SU-DHL-6 (cell line): Measurements from ENCODE around the gene CIRBP.

Experiments
- CTCF ChIP-seq: fragments of 200-600 bp; sonication (generic); IDR thresholded peaks from one replicate; pipeline ENCODE4 v1.5.1; 2017; ENCODE audit warnings: antibody characterized with exemption, mild to moderate bottlenecking, low read length, moderate library complexity; ENCODE audit not compliant: insufficient read depth, poor library complexity, severe bottlenecking
- EZH2phosphoT487 ChIP-seq: fragments of 200-600 bp; sonication (generic), shearing (Covaris generic); conservative IDR thresholded peaks from 2 replicates; pipeline ENCODE4 v1.6.1; 2018; ENCODE audit warnings: mild to moderate bottlenecking, antibody characterized with exemption, low read length, moderate library complexity, mixed read lengths

GRCh38 chr19:1224847-1225246, 44.3 kb upstream of the CIRBP start:
- TF ChIP-seq CTCF (no peak), EZH2phosphoT487 (no peak)
